Measurements from ENCODE around the gene NFE2L1.

- TF ChIP-seq EZH2 (IDR thresholded peaks at IDR 0.05; ENCODE audit: borderline replicate concordance, low read depth, low read length, poor library complexity, severe bottlenecking) (no peak), CTCF (conservative IDR thresholded peaks at IDR 0.05; ENCODE audit: low read depth, low read length) (no peak)
These were observed 5.6 kb downstream of the NFE2L1 start for GRCh38 chr17:48053758-48054237.
